ENCODE measurements around the gene PARP3. TPM values are rescaled to one million over a fixed set of nuclear protein-coding genes. Genes with fewer than 3 reads are reported as not detected.

The PARP3 gene
- 19.4 and 25.5 TPM in 2 replicates for total RNA-seq (2022)
- percentile 48 among the genes with signal in this experiment for Bru-seq, nascent RNA
- BruChase-seq, experiment 1, labeled RNA remaining after a 6-hour chase = percentile 66 among the genes with signal in this experiment
- BruChase-seq, experiment 2, labeled RNA remaining after a 2-hour chase = percentile 53 among the genes with signal in this experiment
- long read RNA-seq, transcript PARP3-203 (11 exons, 2,360 nt) = minor isoform, 5 of 53 reads
- long read RNA-seq, transcript PARP3-201 (11 exons, 2,336 nt) = major isoform, 12 of 53 reads
- long read RNA-seq, transcript PARP3-202 (12 exons, 2,472 nt) = minor isoform, 5 of 53 reads
- long read RNA-seq, partial matches to known transcripts = 16 of 53 reads
- long read RNA-seq, other reads (novel, unspliced or antisense) = 14 of 53 reads

DNA sequence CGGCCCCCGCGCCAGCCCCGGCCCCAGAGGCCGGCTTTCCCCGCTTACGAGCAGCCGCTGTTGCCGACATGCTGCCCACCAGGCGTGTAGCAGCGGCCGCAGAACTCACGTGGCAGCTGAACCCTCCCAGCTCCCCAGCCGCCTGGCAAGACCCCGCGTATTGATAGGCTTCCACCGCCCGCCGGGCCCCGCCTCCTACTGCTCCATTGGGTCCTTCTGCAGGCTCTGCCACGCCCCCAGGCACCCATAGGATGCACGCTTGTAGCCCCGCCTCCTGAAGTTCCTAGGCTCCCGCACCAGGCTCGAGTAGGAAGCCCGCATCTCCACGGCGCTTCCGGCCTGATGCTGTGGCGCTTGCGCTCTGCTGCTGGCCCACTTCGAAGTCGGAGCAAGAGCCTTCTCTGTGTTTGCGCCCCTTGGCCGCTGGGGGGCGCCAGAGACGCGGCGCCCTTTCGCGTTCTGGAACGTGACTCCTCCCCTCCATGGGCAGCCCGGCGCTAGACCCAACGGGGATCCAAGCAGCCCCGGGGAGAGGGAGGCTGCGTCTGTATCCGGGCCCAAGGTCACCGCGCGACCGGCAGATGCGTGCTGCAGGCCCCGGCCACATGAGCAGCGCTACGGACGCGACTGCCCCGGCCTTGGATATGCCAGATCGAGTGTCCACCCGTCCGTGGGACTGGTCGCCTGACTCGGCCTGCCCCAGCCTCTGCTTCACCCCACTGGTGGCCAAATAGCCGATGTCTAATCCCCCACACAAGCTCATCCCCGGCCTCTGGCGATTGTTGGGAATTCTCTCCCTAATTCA is at the start of gene PARP3, which contains the start of gene RRP9:
PARP3 (plus strand) TSS at position 566 of the 805 bp plus-strand sequence. CDS start 993 bp downstream, outside the sequence.
RRP9 (minus strand) TSS at position 107 of the 805 bp plus-strand sequence; CDS start at position 70, 37 bp downstream.
- Mint-ChIP-seq H3K9me3 (ENCODE audit: unreplicated experiment) (no peaks in the 10 kb centered on the region), H3K4me3 (ENCODE audit: unreplicated experiment) (peak within 1 kb of the TSS; percentile 92), H3K27me3 (ENCODE audit: insufficient read depth, unreplicated experiment) (no peaks in the 10 kb centered on the region), H3K27ac (ENCODE audit: low read depth, unreplicated experiment) (peak within 1 kb of the TSS; percentile 95), H3K4me1 (ENCODE audit: insufficient read depth, unreplicated experiment) (peaks cover 16% of the 10 kb centered on the region), H3K36me3 (ENCODE audit: insufficient read depth, unreplicated experiment) (peaks cover 36% of the 10 kb centered on the region)
- ChIA-PET CTCF (interaction anchor here (0.5 to 2.6 kb wide), 35 partner anchors 8 to 1575 kb away, joined by 3 to 49 read pairs (median 4); partner anchors contain the start of genes ABHD14A, ABHD14B, ACY1 and PCBP4), POLR2A (interaction anchor here (0.6 to 5.8 kb wide), 32 partner anchors 9 to 1469 kb away, joined by 3 to 127 read pairs (median 4); partner anchors contain the start of genes ABHD14A, ABHD14B, ACY1 and DCAF1)
- DNase-seq (ENCODE audit: unreplicated experiment) = peak; percentile 100
- intact Hi-C loops (cut with micrococcal nuclease) = loop anchor here (1.0 to 5.0 kb wide), 5 partner anchors 32 to 202 kb away; partner anchors contain the start of gene ABHD14B
- TF ChIP-seq, protein P1, sequence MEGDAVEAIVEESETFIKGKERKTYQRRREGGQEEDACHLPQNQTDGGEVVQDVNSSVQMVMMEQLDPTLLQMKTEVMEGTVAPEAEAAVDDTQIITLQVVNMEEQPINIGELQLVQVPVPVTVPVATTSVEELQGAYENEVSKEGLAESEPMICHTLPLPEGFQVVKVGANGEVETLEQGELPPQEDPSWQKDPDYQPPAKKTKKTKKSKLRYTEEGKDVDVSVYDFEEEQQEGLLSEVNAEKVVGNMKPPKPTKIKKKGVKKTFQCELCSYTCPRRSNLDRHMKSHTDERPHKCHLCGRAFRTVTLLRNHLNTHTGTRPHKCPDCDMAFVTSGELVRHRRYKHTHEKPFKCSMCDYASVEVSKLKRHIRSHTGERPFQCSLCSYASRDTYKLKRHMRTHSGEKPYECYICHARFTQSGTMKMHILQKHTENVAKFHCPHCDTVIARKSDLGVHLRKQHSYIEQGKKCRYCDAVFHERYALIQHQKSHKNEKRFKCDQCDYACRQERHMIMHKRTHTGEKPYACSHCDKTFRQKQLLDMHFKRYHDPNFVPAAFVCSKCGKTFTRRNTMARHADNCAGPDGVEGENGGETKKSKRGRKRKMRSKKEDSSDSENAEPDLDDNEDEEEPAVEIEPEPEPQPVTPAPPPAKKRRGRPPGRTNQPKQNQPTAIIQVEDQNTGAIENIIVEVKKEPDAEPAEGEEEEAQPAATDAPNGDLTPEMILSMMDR (IDR thresholded peaks at IDR 0.05; ENCODE audit: unreplicated experiment) = peak; percentile 96
- TSS peak; percentile 81 for BruUV-seq (replicated peaks)

DNA sequence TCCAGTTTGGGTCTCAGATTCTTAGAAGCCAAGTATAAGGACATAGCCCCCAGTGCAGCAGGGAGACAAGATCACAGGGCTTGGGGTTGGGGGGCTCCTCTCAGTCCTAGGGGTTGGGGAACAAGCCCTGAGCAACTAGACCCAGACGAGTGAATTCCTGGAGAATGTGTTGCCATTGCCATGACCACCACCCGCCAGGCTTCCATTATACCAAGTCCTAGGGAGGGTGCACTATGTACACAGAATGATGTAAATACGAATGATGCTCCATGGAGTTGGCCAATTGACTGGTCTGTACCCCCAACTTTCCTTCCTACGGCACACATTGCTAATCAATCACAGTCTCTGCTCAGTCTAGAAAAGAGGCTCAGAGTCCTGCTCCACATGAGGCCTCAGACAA is 47.8 kb upstream of the PARP3 start:
- POLR2A ChIA-PET = interaction anchor here (0.7 kb wide), 1 partner anchor 44 kb away, joined by 4 read pairs; no protein-coding TSS in a partner anchor
- no peaks in the 10 kb centered on the region for H3K36me3 Mint-ChIP-seq (ENCODE audit: insufficient read depth, unreplicated experiment)
- no TSS peak for BruUV-seq (replicated peaks)
- H3K27me3 Mint-ChIP-seq (ENCODE audit: insufficient read depth, unreplicated experiment) = peaks cover 23% of the 10 kb centered on the region
- intact Hi-C loops (cut with micrococcal nuclease) = no loop called here
- H3K9me3 Mint-ChIP-seq (ENCODE audit: unreplicated experiment) = no peaks in the 10 kb centered on the region
- CTCF ChIA-PET = interaction anchor here (0.6 kb wide), 1 partner anchor 82 kb away, joined by 3 read pairs; no protein-coding TSS in a partner anchor
- H3K27ac Mint-ChIP-seq (ENCODE audit: low read depth, unreplicated experiment) = no peak overlapping the region
- H3K4me3 Mint-ChIP-seq (ENCODE audit: unreplicated experiment) = no peak overlapping the region
- DNase-seq (ENCODE audit: unreplicated experiment) = no peak
- peaks cover 7% of the 10 kb centered on the region for H3K4me1 Mint-ChIP-seq (ENCODE audit: insufficient read depth, unreplicated experiment)
- TF ChIP-seq, protein P1 (IDR thresholded peaks at IDR 0.05; ENCODE audit: unreplicated experiment) = no peak

DNA sequence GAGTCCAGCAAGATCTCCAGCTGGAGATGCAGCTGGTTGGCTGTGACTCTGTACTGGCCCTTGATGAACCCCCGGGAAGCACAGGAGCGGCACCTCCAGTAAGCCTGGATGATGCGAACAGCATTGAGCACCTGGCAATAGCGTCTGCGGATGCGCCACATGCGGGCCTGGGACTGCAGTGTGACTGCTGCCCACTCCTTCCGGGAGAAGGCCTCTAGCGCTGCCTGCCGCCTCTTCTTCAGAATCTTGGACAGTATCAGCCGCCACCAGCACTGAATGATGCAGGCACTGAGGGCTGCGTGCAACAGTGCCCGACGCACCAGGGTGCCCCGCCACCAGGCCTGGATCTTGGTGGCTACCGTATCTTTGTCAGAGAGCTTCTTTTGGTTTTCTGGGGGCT is 47.2 kb upstream of the PARP3 start:
- DNase-seq (ENCODE audit: unreplicated experiment) = no peak
- Mint-ChIP-seq H3K4me3 (ENCODE audit: unreplicated experiment) (no peak overlapping the region), H3K36me3 (ENCODE audit: insufficient read depth, unreplicated experiment) (no peaks in the 10 kb centered on the region), H3K27ac (ENCODE audit: low read depth, unreplicated experiment) (no peak overlapping the region), H3K4me1 (ENCODE audit: insufficient read depth, unreplicated experiment) (peaks cover 7% of the 10 kb centered on the region), H3K27me3 (ENCODE audit: insufficient read depth, unreplicated experiment) (peaks cover 21% of the 10 kb centered on the region), H3K9me3 (ENCODE audit: unreplicated experiment) (no peaks in the 10 kb centered on the region)
- ChIA-PET CTCF (interaction anchor here (0.6 kb wide), 1 partner anchor 83 kb away, joined by 3 read pairs; no protein-coding TSS in a partner anchor), POLR2A (interaction anchor here (0.7 kb wide), 1 partner anchor 45 kb away, joined by 4 read pairs; no protein-coding TSS in a partner anchor)
- TF ChIP-seq, protein P1 (IDR thresholded peaks at IDR 0.05; ENCODE audit: unreplicated experiment) = no peak
- BruUV-seq (replicated peaks) = no TSS peak
- intact Hi-C loops (cut with micrococcal nuclease) = no loop called here
